T-helper 2 cell (primary cell): ENCODE results near the gene YEATS2.

Source experiments
- DNase-seq, 5 experiments: peaks; one replicate each; pipeline versions ENCODE4 v3.0.0 to v3.0.0-alpha.2; 2012 to 2022

The YEATS2 gene

DNA sequence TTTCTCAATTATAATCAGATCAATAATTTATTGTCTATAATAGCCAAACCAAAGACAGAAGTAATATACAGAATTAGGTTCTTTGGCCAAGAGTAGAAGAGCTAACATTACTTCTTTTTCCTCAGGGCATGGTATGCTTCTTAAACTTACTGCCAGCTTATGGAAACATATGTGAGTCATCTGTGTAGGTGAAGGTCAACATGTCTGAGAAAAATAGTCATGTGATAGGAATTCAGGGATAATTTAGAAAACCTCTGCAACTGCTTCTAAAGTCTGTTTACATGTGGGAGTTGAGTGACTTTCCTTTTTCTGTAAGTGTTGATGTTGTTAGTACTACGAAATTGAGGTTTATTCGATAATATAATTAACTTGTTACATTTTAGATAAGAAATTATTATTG lies 147.0 kb downstream of the YEATS2 start:
- no peak for DNase-seq

DNA sequence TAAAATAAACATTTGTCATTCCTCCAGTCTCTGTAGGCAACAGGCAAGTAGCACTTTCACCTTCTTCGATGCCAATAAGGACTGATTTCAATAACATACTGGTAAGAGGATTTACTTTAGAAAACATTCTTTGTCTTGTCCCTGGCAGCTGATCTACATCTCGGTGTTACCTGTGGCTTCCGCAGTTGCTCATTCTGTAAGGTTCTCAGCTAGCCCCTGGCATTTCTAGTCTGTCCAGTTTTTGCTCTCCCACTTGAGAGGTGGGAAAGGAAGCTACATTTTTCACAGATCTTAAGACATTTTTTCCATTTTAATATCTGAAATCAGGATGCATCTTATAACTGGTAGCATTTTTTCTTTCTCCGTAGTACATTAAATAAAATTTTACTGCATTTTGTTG lies 147.5 kb downstream of the YEATS2 start:
- DNase-seq: no peak

GRCh38 chr3:183845608-183846288 lies 148.2 kb downstream of the YEATS2 start:
- no peak for DNase-seq

DNA sequence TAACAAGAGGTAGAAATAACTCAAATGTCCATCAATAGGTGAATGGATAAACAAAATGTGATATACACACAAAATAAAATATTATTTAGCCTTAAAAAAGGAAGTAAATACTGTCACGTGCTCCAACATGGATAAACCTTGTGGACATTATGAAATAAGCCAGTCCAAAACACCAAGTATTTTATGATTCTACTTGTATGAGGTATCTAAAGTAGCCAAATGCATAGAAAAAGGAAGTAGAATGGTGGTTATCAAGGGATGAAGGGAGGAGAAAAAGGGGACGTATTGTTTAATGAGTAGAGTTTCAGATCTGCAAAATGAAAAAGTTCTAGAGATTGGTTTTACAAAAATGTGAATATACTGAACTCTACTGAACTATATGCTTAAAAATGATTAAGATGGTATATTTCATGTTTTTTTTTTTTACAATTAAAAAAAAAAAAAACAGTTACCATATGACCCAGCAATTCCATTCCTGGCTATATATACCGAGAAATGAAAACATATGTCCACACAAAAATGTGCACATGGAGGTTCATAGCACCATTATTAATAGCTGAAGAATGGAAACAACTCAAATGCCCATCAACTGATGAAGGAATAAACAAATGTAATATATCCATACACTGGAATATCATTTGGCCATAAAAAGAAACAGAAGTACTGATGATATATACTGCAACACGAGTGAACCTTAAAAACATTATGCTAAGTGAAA lies 156.9 kb downstream of the YEATS2 start:
- no peak for DNase-seq

- DNase-seq: no peak
Observed at GRCh38 chr3:183857863-183858262, 160.3 kb downstream of the YEATS2 start.
